CD4-positive, alpha-beta T cell treated with Interleukin-15 for 4 hours (primary cell): ENCODE results near the gene SLC22A23.
"Not testable (repeated sequence)": the region's sequence is repeated elsewhere in the genome, so short reads cannot be mapped to it uniquely, and the experiment has no call there.

ENCODE experiments used
- DNase-seq: peaks from one replicate; pipeline ENCODE4 v3.0.0-alpha.2; 2020; ENCODE audit warnings: low spot score

SLC22A23 gene

GRCh38 chr6:3261921-3262320 is 194.9 kb downstream of the SLC22A23 start:
- no peak for DNase-seq

DNA sequence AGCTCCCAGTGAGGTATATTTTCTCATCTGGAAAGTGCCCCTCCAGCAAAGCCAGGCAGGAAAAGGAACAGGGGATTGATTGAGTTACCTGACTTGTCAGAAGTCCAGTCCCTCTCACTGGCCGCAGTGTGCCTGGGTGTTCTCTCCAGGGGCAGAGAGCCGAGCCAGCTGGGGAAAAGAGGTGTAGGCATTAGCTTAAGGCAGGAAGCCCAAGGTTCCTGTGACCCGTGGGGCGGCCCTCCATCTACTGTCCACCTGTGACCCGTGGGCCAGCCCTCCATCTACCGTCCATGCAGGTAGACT is 195.4 kb downstream of the SLC22A23 start:
- DNase-seq: no peak

DNA sequence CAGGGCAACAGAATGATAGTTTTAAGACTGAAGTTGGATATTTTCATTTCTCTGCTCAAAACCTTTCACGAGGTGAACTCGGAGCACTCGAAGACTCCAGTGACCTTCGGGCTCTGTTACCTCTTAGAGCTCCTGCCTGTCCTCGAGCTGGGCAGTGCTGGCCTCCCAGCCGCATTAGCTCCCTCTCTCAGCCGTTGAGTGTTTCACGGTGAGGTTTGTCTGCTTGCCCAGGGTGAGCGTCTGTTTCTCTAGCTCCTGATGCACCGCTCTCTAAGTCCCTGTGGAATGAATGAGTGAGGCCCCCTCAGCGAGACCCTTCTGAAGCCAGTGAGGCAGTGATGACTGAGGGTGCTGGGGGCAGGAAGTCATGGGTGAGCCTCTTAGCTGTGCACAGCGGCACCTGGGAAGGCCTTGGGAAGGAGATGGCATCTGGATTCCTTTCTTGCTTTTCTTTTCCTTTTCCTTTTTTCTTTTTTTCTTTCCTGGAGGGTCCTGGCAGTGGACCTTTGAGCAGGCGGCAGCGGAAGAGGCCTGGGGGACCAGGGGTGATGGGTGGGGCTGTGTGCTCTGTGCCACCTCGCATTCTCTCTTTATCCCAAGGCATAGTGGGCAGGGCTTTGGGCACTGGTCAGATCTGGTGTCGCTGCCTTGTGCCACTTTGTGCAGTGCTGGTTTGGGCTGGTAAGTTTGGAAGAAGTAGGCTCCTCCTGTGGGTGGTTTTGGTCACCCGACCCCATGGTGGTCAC is 195.9 kb downstream of the SLC22A23 start:
- DNase-seq: no peak

- DNase-seq: no peak
Observed at GRCh38 chr6:3260296-3260695, 196.6 kb downstream of the SLC22A23 start.

DNA sequence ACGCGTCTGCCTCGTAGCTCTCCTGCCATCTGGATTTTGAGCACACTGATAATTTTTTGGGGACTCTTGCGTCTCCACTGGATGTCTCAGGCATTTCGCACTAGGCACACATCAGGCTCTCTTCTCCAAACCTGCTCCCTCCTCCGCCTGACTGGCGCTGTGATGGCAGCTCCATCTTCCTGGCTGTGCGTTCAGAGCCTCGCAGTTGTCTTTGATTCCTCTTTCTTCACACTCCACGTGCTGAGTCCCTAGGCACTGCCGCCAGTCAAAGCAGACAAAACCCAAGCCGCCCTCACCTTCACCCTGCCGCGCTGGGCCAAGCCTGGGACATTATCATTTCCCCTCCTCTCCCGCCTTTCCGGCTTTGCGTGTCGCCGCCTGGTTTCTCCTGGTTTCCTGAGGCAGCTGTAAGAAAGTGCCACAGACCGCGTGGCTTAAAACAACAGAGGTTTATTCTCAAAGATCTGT is 197.3 kb downstream of the SLC22A23 start:
- DNase-seq: peak; percentile 19

DNA sequence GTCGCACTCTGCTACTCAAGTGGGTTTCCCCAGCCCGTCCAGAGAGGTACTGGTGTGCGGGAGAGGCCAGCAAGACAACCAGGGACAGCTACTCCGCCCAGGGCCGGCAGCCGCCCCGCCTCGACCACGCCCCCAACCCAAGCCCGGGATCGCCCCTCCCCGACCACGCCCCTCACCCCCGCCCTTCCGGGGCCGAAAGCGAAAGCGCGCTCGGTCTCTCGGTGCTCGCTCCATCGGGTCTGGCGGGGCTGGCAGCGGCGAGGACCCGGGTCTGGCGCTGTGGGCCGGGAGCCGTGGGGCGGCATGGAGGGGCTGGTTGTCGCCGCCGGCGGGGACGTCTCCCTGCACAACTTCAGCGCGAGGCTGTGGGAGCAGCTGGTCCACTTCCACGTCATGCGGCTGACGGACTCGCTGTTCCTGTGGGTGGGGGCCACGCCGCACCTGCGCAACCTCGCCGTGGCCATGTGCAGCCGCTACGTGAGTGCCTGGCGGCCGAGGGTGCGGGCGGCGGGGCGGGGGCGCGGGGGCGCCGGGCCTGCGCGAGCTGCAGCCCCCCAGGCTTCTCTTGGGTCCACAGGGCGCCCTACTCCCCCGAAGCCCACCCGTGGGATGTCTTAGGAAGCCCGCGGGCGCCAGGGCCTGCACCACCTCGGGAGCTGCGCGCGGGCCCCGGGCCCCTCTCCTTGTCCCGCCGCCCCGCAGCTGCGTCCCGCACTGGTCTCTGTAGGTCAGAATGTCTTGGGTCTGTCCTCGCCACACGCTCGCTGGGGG is 197.9 kb downstream of the SLC22A23 start, which contains the start of gene PSMG4:
Gene PSMG4, plus strand, starts transcription at position 228 of the 771 bp plus-strand sequence. Its CDS starts 76 bp downstream, at position 304.
- peak; percentile 92 for DNase-seq

DNA sequence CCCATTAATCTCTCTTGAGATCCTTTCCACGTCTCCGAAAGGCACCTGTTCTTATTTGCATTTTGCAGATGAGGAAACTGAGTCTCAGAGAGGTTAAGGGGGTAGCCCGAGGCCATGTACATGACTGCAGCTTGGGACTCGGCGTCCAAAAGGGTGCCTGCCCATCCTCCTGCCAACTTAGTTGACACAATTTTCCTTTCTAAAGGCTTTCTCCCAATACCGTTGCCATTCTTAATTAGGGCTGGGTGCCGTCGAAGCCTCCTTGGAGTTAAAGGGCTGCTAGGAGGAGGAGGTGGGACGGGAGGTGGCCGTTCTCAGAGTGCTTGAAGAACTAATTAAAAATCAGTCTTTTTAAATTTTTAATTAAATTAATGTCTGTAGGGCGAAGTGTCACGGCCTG is 198.6 kb downstream of the SLC22A23 start:
- DNase-seq: no peak

DNA sequence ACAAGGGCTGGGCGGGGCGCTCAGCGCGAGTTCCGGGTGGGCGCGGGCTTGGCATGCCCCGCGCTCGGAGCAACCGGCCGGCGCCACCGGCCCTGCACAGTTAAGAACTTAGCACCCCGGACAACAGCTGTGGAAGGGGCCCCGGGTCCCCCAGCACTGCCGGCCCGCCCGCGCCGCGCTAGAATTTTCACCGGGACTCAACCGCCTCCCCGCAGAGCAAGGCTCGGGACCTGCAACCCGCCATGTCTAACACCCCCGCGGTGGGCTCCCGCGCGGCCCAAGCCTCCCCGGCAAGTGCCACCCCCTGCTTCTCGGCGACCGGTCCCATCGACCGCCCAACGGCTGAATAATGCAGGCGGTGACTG is 203.3 kb downstream of the SLC22A23 start:
- no peak for DNase-seq

GRCh38 chr6:3252861-3253596 is 203.8 kb downstream of the SLC22A23 start:
- no peak for DNase-seq

DNA sequence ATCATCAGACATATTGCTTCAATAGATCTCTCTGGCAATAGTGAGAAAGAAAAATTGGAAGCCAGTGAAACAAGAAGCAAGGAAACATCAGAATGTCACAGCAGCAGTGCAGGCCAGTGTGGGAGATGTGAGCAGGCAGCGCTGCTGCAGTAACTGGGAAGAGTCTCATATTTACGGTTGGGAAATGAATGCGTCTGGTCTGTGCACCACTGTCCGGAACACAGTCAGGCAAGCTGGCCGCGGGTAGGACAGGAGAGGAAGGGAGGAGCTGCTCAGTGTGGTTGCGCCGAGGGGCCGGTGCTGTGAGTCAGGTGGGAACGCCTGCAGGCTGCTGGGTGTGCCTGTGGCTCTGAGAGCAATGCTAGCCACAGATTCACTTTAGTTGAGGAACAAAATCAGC is 204.5 kb downstream of the SLC22A23 start:
- DNase-seq: no peak

DNA sequence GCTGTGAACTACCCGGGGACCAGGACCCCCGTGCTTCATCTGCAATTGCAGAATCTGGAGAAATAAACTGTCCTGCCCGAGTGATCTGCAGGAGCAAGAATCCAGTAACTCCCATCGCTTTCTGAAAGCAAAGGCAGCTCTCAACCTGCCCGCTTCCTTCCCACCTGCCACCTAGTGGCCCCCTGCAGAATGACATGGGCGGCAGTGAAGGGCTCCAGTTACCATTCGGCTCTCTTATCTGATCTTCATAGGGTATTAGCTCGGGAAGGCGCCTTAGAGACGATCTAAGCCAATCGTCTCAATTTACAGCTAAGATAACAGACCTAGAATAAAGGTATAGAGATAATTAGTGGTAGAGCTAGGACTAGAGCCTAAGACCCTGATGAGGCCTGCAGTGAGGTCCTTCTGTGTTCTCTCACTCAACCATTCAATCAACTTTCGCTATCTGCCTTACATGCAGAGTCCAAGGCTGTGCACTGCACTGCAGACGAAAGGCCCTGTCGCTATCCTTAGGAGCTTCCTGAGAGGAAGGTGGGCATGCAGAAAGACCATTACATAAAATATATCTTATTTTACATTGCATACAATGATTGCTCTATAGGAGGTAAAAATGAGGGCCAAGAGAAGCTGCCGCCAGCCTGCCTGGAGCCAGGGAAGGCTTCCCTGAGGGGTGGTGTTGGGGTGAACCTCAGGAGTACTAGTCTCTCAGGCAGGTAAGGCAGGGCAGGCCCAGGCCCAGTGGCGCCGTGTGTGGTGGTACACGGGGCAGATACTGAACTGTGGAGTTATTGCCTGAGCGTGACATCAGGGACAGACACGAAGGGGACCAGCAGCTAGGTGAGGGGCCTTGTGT is 205.2 kb downstream of the SLC22A23 start:
- peak; percentile 89 for DNase-seq

DNA sequence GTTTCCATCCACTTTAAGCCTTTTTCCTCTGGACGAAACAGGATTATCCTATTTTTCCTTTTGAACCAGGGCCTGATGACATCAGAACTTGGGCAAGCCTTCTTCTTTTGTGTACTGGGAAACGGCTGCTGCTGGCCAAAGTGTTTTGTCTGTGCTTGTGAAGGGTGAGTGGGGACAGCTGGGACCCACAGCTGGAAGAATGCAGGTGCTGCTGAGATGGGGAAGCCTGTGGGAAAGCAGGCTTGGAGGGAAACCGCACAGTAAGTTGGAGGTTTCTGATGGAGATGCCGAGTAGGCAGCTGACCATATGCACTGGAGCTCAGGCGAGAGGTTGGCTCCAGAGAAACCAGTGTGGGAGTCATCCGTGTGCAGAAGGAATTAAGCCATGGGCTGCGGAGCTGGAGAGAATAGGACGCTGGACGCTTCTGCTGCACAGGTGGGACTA is 206.6 kb downstream of the SLC22A23 start:
- DNase-seq: no peak

GRCh38 chr6:3249821-3250220 is 207.0 kb downstream of the SLC22A23 start:
- DNase-seq: no peak

GRCh38 chr6:3247255-3248146 is 209.3 kb downstream of the SLC22A23 start:
- DNase-seq: no peak

GRCh38 chr6:3245216-3245615 is 211.6 kb downstream of the SLC22A23 start:
- no peak for DNase-seq

GRCh38 chr6:3244832-3245161 is 212.1 kb downstream of the SLC22A23 start:
- not testable (repeated sequence) for DNase-seq

GRCh38 chr6:3244003-3244831 is 212.6 kb downstream of the SLC22A23 start:
- no peak for DNase-seq

DNA sequence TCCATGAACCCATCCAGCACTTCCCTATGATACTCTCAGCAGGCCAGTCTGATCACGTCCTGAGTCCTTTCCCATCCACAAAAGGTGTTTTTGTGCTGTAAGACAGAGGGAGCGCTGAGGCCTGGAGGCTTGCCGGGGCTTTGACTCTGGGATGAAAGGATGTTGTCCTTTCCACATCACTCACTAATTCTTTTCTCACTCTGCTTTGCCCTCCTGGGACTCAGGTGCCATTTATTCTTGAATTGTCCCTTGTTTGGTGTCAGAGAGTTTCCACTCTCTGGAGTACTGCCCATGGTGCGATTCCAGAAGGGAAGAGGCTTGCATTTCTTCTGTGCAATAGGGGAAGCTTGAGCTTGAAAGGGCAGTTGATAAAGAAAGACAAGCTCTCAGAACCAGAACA is 214.1 kb downstream of the SLC22A23 start:
- DNase-seq: no peak

DNA sequence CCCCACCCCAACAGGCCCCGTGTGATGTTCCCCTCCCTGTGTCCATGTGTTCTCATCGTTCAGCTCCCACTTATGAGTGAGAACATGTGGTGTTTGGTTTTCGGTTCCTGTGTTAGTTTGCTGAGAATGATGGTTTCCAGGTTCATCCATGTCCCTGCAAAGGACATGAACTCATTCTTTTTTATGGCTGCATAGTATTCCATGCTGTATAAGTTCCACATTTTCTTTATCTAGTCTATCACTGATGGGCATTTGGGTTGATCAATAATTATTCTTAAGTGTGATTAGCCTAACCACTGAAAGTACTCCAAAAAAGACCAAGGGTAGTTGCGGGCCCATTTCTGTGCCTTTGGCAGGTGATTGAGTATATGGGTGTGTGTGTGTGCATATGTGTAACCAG is 215.1 kb downstream of the SLC22A23 start:
- not testable (repeated sequence) for DNase-seq

GRCh38 chr6:3240595-3240994 is 216.3 kb downstream of the SLC22A23 start:
- DNase-seq: no peak
